HG03095 (cell line): ENCODE results near the gene SCRN3.
"Not testable (repeated sequence)": the region's sequence is repeated elsewhere in the genome, so short reads cannot be mapped to it uniquely, and the experiment has no call there.

Source experiments
- ATAC-seq: cut with Tn5 transposase; IDR thresholded peaks from one replicate; pipeline ENCODE4 v1.9.1; 2021; ENCODE audit warnings: moderate library complexity; ENCODE audit not compliant: unreplicated experiment

The SCRN3 gene

DNA sequence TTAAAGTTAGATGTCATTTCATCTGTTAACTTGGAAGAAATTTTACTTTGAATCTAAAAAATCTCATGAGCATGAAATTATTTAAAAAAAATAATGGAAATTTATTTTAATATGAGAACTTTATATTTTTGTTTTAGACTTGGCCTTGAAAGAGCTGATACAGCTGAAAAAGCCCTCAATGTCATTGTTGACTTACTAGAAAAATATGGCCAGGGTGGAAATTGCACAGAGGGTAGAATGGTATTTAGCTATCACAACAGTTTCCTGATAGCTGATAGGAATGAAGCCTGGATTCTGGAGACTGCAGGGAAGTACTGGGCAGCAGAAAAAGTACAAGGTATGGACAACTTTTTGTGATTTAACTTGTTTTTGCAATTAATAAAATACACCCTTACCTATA, 5.3 kb downstream of the SCRN3 start:
- no peak for ATAC-seq

DNA sequence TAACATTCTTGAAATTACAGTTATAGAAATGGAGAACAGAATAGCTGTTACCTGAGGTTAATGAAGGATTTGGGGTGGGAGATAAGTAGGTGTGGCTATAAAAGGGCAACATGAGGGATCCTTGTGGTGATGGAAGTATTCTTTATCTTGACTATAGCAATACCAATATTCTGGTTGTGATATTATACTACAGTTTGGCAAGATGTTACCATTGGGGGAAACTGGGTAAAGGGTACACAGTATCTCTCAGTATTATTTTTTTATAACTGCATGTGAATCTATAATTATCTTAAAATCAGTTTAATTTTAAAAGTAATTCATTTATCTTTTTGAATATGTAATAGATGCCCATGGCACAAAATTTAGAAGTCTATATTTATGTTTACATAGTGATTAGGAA, 8.1 kb downstream of the SCRN3 start:
- ATAC-seq = no peak

DNA sequence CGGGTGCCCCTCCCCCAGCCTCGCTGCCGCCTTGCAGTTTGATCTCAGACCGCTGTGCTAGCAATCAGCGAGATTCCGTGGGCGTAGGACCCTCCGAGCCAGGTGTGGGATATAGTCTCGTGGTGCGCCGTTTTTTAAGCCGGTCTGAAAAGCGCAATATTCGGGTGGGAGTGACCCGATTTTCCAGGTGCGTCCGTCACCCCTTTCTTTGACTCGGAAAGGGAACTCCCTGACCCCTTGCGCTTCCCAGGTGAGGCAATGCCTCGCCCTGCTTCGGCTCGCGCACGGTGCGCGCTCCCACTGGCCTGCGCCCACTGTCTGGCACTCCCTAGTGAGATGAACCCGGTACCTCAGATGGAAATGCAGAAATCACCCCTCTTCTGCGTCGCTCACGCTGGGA, 14.5 kb downstream of the SCRN3 start:
- not testable (repeated sequence) for ATAC-seq

DNA sequence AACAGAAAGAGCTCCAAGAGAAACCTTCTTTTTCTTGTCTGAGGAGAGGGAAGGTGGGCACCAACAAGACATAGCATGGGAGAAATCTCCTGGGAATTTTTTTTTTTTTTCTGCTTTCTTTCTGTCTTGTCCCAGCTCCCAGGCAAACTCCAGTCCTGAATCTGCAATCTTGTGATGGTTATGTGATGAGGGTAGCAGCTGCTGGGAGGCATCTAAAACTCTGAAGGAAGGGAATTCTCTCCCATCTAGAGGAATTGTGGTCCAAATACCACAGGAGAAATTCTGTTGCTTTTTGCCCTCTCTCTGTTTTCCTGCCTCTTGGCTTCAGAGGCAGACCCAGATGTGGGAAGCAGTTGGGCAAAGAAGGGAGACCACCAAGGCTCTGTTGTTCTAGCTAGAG, 16.7 kb downstream of the SCRN3 start:
- ATAC-seq = no peak

DNA sequence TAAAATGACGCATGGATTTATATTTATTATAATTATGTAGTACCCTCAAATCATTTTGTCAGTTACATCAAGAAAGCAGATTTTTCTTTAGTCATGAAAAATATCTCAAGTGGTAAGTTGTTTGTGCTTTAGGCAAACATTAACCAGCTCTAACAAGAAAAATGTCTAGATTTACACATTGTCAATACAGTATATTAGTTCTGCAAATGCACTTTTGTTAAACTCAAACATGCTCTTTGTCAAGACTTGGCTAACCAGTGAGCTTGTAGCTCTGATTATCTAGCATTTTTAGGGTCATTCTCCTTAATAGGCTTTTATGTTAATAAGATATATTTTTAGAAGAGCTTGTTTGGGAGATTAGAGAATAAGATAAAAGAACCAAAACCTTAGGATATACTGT, 32.7 kb downstream of the SCRN3 start:
- no peak for ATAC-seq

DNA sequence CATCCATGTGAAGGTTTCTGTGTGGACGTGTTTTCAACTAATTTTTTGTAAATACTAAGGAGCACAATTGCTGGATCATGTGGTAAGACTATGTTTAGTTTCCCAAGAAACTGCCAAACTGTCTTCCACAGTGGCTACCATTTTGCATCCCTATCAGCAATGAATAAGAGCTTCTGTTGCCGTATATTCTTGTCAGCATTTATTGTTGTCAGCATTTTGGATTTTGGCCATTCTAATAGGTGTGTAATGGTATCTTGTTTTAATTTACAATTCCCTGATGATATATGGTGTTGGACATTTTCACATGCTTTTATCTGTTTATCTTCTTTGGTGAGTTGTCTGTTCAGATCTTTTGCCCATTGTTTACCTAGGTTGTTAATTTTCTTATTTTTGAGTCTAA, 34.5 kb downstream of the SCRN3 start:
- ATAC-seq = no peak

DNA sequence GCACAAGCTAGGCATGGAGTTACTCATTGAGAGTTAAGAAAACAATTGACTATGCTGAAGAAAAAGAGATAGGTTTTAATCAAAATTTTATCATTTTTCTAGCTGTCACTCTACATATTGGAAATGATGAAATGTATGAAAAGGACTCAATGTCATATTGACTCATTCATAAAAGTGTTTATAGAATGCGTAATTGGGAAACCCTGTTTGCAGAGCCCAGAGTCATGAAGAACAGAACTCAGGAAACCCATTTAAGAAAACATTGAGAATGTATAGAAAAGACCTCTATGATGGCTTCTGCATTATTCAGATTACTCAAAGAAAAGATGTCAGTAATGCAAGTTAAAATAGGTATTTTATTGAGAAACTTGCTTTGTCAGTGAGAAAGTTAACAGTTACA, 36.4 kb downstream of the SCRN3 start:
- no peak for ATAC-seq

DNA sequence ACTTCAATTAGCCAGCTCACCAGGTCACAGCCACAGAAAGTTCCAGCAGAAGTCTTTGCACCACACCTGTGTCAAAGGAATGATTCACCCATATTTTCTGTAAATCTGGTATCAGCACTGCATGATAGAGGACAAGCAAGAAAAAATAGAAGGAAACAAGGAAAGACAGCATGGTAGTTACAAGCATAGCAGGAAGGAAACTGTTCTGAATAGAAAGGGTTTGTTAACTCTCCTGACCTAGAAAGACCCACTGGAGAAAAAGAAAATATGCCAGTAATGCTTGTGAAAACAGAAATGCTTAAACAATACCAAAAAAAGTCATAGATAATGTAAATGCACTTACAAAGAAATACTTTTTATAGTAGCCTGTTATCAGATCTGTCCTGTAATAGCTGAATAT, 40.8 kb downstream of the SCRN3 start:
- ATAC-seq = no peak

DNA sequence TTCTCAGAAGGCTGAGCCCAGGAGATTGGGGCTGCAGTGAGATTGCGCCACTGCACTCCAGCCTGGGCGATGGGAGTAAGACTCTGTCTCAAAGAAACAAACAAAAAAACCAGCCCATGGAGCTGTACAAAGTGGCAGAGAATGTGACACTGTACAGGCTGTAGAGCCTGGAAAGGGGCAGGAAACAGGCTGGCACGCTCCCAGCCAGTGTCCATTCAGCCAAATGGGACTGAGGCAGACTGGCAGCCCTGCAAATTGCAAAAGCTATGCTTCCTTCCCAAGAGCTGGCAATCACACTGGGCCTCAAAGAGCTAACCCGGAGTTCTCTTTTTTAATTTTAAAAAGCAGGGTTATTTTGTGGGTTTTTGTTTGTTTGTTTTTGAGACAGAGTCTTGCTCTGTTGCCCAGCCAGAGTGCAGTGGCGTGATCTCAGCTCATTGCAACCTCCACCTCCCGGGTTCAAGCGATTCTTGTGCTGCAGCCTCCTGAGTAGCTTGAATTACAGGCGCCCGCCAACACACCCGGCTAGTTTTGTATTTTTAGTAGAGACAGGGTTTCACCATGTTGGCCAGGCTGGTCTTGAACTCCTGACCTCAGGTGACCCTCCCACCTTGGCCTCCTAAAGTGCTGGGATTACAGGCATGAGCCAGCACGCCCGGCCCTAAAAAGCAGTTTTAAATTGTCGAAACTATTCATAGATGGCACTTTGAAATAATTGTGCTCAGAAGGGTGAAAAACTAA, 42.8 kb downstream of the SCRN3 start:
- no peak for ATAC-seq

DNA sequence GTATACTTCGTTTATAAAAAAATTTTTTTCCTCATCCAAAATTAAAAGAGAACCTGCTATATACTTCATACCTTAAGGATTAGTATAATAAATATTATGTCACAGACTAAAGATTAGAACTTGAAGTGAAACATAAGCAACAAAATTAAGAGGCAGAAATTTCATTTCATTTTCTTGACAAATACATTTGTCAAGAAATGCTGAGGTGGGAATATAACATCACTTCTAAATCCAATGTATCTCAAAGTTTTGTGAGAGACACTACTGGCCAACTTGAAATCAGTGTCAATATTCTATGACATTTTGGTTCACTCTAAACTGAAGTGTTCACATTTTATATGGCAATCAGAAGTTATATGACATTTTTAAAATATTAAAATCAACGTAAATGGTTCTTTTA, 43.8 kb downstream of the SCRN3 start:
- ATAC-seq = no peak

DNA sequence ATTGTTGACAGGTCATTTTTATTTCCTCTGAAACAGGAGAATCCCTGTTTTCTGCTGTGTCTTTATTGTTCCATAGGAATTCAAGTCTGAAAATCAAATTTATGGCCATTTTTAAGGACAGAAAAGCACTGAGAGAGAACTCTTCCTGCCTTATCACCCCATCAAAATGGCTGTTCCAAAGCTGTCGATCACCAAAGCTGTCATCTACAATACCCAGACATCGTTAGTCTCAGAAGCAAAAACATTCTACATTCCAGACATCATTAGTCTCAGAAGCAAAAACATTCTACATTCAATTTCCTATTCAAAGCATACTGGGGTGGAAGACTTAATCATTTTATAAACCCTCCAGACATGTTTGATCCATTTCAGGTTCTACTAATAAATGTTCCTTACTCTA, 44.4 kb downstream of the SCRN3 start:
- no peak for ATAC-seq

DNA sequence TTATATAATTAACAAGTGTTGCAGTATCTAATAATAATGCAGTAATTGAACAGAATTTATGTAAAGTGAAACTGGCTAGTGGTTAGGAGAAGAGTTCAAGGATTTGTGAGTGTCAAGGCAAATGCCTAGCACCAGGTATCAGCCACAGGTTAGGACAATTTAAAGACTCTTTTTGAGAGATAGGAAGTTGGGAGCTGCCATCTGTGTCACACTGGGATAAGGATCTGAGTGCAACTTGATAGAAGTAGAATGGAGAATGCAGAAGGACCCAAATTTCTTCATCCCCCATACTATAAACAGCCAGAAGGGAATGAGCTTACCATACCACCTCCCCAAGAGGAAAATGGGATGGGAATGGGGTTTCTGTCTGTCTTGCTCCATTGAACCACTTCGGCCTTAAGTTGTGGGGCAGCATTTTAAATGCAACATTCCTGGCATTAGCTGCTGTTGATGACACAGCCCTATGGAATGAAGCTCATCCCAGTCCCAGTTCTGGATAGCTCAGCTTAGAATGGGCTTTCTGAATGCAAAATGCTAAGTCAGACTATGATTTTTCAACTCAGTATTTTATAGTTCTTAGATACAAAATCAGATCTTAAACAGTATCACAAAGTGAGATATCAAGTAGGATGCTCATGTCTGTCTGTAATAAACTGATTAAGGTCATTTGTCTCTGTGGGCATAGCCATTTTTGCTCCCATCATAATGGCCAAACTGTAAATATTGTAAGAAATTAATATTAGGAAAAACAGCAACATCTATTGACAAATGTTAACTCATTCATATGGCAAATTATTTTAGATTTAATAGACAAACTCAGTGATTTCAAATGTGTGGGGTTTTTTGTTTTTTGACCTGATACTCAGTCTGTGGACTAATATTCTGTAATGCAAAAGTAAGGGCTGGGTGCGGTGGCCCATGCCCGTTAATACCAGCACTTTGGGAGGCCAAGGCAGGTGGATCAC, 47.3 kb downstream of the SCRN3 start:
- no peak for ATAC-seq

DNA sequence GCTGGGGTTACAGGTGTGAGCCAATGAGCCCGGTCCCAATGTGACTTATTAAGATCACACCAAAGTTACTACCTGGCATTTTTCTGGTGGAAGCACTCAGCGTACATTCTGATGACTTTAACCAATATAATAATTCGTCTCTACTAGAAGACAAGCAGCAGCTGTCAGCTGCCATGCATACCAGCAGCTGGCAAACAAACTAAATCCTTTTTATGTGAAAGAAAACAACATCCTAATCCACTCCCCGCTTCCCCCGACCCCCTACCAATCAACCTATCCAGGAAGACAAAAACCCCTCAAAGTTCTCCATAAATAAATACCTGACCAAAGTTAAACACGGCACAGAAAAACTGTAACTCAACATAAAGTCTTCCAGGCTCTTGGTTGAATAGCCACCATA, 49.2 kb downstream of the SCRN3 start:
- no peak for ATAC-seq

DNA sequence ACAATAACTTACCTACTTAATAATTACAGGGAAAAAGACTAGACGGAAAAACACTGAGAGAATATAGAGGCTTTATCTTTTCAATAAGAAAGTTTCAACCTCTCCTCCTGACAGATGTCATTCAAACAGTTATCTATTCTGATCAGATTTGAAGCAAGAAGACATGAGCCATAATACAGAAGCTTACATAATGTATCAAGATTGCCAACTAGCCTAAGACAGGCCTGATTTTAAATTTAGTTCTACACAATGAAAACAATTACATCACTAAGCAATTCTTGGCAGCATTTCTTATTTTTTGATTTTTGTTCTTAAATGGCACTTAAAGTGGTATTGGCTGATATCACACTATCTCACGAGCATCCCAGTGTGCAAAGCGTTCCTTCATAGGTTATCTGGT, 49.7 kb downstream of the SCRN3 start:
- ATAC-seq = no peak

DNA sequence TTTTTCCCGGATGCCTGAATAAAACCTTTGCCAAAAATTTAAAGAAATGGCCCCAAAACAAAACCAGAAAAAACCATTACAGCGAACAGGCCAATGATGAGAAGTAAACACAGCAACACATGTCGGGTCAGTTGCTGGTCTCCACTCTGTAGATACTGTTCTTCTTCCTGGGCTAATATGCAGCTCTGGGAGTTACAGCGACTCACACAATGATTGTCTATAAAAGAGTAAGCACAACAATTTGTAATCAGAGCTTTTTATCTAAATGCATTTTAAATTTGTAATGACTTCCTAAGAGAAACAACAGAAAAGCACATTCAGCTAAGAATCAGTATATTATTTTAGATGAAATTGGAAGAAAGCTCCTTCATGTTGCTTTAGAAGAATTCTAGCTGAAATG, 51.0 kb downstream of the SCRN3 start:
- ATAC-seq = no peak

DNA sequence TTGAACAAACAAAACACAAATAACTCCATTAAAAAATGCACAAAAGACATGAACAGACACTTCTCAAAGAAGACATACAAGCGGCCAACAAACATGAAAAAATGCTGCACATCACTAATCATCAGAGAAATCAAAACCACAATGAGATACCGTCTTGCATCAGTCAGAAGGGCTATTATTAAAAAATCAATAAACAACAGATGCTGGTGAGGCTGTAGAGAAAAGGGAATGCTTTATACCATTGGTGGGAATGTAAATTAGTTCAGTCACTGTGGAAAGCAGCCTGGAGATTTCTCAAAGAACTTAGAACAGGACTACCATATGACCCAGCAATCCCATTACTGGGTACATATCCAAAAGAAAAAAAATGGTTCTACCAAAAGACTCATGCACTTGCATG, 53.5 kb downstream of the SCRN3 start:
- ATAC-seq = no peak

DNA sequence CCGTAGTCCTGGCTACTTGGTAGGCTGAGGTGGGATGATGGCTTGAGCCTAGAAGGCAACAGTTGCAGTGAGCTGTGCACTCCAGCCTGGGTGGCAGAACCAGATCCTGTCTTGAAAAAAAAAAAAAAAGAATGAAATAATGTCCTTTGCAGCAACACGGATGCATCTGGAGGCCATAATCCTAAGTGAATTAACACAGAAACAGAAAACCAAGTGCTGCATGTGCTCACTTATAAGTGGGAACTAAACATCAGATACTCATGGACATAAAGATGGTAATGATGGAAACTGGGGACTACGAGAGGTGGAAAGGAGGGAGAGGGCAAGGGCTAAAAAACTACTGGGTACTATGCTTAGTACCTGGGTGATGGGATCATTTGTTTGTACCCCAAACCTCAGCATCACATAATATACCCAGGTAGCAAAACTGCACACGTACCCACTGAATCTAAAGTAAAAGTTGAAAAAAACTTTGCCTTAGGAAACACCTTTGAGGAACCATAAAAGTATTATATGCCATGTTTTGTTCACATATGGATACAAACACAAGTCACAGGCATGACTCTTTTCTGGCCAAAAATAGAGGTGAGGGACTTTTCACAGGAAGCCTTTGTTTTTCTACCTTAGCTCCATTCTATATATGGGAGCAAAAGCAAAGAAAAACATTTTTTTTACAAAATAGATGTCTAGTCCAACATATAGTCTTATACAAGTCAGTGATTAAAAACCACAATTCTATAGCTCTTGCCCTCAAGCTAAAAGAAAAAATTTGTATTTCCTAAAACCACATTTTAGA, 54.7 kb downstream of the SCRN3 start:
- no peak for ATAC-seq

DNA sequence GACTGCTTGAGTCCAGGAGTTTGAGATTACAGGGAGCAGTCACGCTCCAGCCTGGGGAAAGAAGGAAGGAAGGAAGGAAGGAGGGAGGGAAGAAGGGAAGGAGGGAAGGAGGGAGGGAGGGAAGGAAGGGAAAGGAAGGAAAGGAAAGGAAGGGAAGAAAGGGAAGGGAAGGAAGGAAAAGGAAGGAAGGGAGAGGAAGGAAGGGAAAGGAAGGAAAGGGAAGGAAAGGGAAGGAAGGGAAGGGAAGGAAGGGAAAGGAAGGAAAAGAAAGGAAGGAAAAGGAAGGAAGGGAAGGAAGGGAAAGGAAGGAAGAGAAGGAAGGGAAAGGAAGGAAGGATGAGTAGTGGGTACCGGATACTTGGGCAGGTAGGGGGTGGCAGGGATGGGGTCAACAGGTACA, 59.0 kb downstream of the SCRN3 start:
- ATAC-seq = no peak

DNA sequence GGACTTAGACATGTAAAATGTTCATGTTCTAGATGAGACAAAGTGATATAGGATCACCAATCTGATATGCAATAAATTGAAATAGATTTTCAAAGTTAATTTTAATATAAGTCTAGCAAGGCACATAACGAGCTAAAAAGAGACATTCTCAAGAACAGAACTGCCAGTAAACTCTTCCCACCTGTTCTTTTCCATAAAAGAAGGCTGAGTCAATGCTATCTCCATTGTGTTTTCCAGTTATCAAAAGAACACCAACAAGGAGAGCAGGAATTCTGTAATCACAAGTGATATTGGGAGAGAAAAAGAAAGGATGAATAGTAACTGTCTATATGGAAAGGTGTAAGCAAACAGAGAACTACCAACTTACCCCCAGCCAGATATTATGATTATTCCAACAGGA, 65.7 kb downstream of the SCRN3 start:
- no peak for ATAC-seq

DNA sequence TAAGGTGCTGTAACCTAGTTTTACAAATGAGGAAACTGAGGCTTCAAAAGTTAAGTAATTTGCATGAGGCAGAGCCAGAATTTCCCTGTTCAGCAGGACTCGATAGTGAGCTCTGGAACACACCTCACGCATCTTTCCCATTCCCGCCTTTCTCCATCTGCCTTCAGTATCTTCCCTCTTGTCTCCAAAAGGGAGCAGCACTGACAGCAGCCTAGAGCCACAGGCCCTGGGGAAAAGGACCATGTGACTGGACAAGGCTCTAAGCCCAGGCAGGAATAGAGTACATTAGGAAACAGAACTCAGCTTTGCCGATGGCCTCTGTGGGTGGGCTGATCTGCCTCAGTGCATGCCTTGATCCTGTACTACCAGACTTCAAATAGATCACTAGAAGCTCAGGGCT, 69.8 kb downstream of the SCRN3 start:
- no peak for ATAC-seq

DNA sequence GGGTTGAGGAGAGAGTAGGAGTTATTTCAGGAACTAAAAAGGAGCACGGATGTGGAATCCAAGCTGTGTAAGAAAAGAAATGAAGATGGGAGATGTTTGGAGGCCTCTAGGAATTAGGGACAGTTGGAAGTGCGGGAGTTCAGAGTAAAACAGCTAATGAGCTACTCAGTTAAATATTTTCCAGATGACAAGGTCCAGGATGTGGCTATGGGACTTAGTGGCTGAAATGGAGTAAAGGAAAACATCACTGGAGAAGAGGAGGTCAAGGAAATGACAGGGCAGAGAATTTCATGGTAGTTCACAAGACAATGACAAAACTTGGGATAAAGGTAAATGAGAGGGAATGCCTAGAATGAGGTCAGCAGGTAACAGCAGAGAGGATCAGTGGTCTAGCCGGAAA, 78.3 kb downstream of the SCRN3 start:
- ATAC-seq = no peak

DNA sequence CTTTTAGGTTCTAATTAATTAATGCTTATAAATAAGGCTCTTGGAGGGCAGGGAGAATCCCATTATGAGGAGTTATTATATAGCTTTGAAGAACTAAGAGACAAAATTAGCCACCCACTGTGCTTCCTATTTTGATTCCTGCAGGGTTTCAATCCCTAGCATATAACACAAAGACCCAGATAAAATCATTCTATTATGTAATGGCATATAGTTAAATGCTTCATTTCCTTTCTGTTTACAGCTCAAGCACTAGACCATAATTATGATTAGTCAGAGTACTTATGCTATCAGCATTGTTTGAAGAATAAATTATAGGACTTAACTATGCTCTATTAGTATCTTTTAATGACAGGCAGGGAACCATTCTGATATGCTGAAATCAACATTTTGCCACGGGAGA, 82.2 kb downstream of the SCRN3 start:
- ATAC-seq = no peak
